ENCODE measurements around the gene DUSP9.

Gene DUSP9

DNA sequence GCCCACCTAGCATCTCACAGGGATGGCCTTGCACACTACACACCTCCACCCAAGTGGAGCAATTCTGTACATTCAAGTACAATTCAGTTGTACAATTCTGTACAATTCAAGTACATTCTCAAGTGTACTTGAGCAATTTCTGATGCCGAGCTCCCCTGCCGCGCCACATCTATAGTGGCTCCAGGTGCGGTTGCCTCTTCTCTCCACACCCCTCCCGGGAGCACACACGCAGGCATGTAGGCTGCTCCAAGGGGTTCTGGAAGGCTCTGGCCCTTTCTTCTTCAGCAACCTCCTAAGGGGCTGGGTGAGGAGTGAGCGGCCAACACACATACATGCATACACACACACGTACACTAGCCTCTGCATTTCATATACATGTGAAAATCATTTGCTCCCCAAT, 18.9 kb upstream of the DUSP9 start:
- Mint-ChIP-seq H3K27ac (no peak overlapping the region), H3K27me3 (no peaks in the 10 kb centered on the region), H3K36me3 (no peaks in the 10 kb centered on the region), H3K9me3 (no peaks in the 10 kb centered on the region), H3K4me1 (no peaks in the 10 kb centered on the region), H3K4me3 (no peak overlapping the region)

DNA sequence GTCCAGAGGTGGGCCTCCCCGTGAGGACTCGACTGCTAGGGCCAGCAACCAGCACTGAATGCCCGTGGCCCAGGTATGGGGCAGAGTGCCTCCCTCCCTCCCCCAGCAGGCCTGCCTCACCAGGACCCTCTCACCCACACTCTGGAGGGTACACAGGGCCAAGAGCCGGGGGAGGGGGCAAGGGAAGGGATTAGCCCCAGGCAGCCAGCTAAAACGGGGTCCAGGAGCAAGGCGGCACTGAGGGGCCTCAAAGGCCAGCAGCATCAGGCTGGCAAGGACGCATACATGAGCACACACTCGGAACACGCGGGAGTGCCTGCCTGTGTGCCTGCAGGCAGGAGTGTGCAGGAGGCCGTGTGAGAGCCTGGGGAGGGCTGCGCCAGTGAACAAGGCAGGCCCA, 18.3 kb upstream of the DUSP9 start:
- H3K27ac Mint-ChIP-seq = no peak overlapping the region
- no peaks in the 10 kb centered on the region for H3K27me3 Mint-ChIP-seq
- H3K9me3 Mint-ChIP-seq = no peaks in the 10 kb centered on the region
- H3K4me3 Mint-ChIP-seq = no peak overlapping the region
- no peaks in the 10 kb centered on the region for H3K4me1 Mint-ChIP-seq
- H3K36me3 Mint-ChIP-seq = no peaks in the 10 kb centered on the region

- H3K27ac Mint-ChIP-seq = no peak overlapping the region
- H3K4me3 Mint-ChIP-seq = no peak overlapping the region
- H3K4me1 Mint-ChIP-seq = no peaks in the 10 kb centered on the region
- no peaks in the 10 kb centered on the region for H3K36me3 Mint-ChIP-seq
- H3K27me3 Mint-ChIP-seq = no peaks in the 10 kb centered on the region
- H3K9me3 Mint-ChIP-seq = no peaks in the 10 kb centered on the region
Measured at GRCh38 chrX:153631346-153631745, 15.7 kb upstream of the DUSP9 start.

DNA sequence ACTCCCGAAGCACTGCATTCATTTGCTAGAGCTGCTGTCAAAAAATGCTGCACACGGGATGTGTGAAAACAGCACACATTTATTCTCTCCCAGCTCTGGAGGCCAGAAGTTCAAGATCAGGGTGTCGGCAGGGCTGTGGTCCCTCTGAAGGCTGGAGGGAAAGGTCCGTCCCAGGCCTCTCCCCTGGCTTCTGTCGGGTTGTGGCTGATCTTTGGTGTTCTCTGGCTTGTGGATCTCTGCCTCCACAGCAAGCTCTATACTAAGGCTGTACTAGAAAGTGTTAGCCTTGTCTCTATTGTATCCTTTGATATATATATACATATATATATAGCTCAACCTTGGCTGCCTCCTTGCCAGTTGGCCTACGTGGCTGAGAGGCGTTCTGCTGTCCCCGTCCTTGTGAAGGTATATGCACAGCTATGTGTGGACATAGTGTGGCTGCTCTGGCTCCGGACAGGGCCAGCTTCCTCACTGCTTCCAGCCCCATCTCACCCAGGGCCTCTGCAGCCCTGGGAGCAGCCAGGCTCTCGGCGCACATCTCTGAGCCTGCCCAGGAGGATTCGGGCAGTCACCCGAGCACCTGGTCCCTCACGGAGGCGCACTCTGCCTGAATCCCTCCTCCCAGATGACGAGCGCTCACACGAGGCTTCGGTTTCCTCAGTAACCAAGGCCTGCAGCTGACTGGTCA, 15.0 kb upstream of the DUSP9 start:
- Mint-ChIP-seq H3K4me3 (no peak overlapping the region), H3K9me3 (no peaks in the 10 kb centered on the region)

DNA sequence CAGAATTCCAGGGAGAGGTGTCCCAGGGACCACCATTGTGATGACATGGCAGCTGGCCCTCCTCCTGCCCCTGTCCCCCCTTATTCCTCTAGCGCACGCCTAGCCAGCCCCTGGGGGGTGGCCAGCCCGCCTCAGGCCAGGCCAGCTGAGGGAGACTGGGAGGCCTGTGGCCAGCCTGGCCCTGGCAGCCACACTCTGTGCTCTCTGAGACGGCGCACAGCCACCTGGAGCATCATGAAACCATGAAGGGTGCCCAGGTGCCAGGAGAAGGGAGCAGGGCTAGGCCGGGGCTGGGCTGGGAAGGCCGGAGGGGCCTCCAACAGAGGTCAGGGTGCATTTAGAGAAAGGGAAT, 14.4 kb upstream of the DUSP9 start:
- Mint-ChIP-seq H3K27me3 (no peaks in the 10 kb centered on the region), H3K36me3 (no peaks in the 10 kb centered on the region), H3K4me3 (no peak overlapping the region), H3K9me3 (no peaks in the 10 kb centered on the region), H3K27ac (no peak overlapping the region), H3K4me1 (no peaks in the 10 kb centered on the region)

More for the DNA sequence above, 15.0 kb upstream of the DUSP9 start:
- H3K27me3 Mint-ChIP-seq = no peaks in the 10 kb centered on the region
- H3K36me3 Mint-ChIP-seq = no peaks in the 10 kb centered on the region
- no peaks in the 10 kb centered on the region for H3K4me1 Mint-ChIP-seq
- no peak overlapping the region for H3K27ac Mint-ChIP-seq

DNA sequence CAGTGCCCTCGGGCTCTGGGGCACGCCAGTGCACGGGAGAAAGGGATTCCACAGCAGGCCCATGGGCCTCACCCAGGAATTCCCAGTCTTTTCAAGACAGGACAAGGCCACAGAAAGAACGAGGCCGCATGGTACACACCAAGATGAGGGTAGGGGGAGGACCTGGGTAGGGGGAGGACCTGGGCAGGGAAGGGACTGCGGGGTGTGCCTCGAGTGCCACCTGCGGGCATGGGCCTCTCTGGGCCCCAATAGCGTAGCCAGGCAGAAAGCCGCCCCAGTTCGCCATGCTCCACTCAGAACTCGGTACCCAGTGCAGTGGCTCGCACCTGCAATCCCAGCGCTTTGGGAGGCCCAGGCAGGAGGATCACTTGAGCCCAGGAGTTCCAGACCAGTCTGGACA, 14.0 kb upstream of the DUSP9 start:
- Mint-ChIP-seq H3K27ac (no peak overlapping the region), H3K9me3 (no peaks in the 10 kb centered on the region), H3K36me3 (no peaks in the 10 kb centered on the region), H3K27me3 (no peaks in the 10 kb centered on the region), H3K4me1 (no peaks in the 10 kb centered on the region), H3K4me3 (no peak overlapping the region)

DNA sequence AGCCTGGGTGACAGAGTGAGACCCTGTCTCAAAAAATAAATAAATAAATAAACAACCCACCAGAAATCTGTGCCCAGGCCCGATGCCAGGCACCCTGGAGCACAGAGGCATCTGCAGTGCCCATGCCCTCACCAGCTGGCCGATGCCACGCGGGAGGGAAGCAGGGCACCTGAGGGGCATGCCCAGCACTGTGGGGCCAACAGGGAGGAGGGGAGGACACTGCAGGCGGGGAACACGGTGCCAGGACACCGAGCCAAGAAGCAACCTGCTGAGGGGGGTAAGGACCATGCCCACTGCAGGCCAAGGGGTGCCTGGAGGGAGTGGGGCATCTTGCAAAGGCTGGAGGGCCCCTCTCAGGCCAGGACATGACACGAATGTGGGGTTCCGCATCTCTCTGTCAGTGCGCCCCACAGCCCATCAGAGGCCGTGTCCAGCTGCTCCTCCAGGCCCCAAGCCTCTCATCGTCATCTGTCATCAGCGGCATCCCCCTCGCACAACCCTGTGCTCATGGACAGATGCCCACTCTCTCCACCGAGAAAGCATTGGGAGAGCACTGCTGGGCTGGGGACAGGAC, 13.3 kb upstream of the DUSP9 start:
- no peaks in the 10 kb centered on the region for H3K27me3 Mint-ChIP-seq
- H3K4me3 Mint-ChIP-seq = no peak overlapping the region
- no peaks in the 10 kb centered on the region for H3K4me1 Mint-ChIP-seq
- H3K27ac Mint-ChIP-seq = no peak overlapping the region
- no peaks in the 10 kb centered on the region for H3K36me3 Mint-ChIP-seq
- no peaks in the 10 kb centered on the region for H3K9me3 Mint-ChIP-seq

DNA sequence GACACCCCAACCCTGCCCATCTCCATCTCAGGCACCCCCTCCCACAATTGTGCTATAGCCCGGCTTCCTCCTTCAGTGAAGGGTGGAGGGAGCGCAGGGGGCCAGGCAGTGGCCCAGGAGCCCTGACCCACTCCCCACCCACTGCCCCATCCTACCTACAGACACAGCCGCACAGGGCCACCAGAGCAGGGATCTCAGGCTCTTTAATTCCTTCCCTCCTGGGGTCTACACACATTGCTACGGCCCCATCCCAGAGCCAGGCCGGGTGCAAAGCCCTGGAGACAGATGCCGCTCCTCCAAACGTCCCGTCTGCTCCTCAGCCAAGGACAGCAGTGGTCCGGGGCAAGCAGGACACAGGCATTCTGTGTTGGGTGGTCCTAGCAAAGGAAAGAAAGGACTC, 12.8 kb upstream of the DUSP9 start:
- no peak overlapping the region for H3K27ac Mint-ChIP-seq
- no peaks in the 10 kb centered on the region for H3K4me1 Mint-ChIP-seq
- no peaks in the 10 kb centered on the region for H3K36me3 Mint-ChIP-seq
- H3K4me3 Mint-ChIP-seq = no peak overlapping the region
- peaks cover 1% of the 10 kb centered on the region for H3K27me3 Mint-ChIP-seq
- H3K9me3 Mint-ChIP-seq = no peaks in the 10 kb centered on the region

GRCh38 chrX:153634832-153635231, 12.2 kb upstream of the DUSP9 start:
- no peaks in the 10 kb centered on the region for H3K9me3 Mint-ChIP-seq
- H3K27ac Mint-ChIP-seq = no peak overlapping the region
- H3K4me3 Mint-ChIP-seq = no peak overlapping the region

GRCh38 chrX:153635388-153635787, 11.6 kb upstream of the DUSP9 start:
- Mint-ChIP-seq H3K4me1 (no peaks in the 10 kb centered on the region), H3K27me3 (peaks cover 1% of the 10 kb centered on the region), H3K9me3 (no peaks in the 10 kb centered on the region), H3K36me3 (no peaks in the 10 kb centered on the region), H3K27ac (no peak overlapping the region), H3K4me3 (no peak overlapping the region)

More at GRCh38 chrX:153634832-153635231, 12.2 kb upstream of the DUSP9 start:
- no peaks in the 10 kb centered on the region for H3K4me1 Mint-ChIP-seq
- H3K36me3 Mint-ChIP-seq = no peaks in the 10 kb centered on the region
- peaks cover 1% of the 10 kb centered on the region for H3K27me3 Mint-ChIP-seq

- H3K4me3 Mint-ChIP-seq = no peak overlapping the region
- H3K9me3 Mint-ChIP-seq = no peaks in the 10 kb centered on the region
- no peaks in the 10 kb centered on the region for H3K4me1 Mint-ChIP-seq
- no peak overlapping the region for H3K27ac Mint-ChIP-seq
- H3K36me3 Mint-ChIP-seq = no peaks in the 10 kb centered on the region
- peaks cover 3% of the 10 kb centered on the region for H3K27me3 Mint-ChIP-seq
Measured at GRCh38 chrX:153635788-153636668, 11.0 kb upstream of the DUSP9 start.

GRCh38 chrX:153636716-153637115, 10.3 kb upstream of the DUSP9 start:
- peaks cover 6% of the 10 kb centered on the region for H3K27me3 Mint-ChIP-seq
- H3K36me3 Mint-ChIP-seq = no peaks in the 10 kb centered on the region
- no peaks in the 10 kb centered on the region for H3K9me3 Mint-ChIP-seq
- no peak overlapping the region for H3K27ac Mint-ChIP-seq
- H3K4me1 Mint-ChIP-seq = peaks cover 3% of the 10 kb centered on the region
- H3K4me3 Mint-ChIP-seq = no peak overlapping the region

DNA sequence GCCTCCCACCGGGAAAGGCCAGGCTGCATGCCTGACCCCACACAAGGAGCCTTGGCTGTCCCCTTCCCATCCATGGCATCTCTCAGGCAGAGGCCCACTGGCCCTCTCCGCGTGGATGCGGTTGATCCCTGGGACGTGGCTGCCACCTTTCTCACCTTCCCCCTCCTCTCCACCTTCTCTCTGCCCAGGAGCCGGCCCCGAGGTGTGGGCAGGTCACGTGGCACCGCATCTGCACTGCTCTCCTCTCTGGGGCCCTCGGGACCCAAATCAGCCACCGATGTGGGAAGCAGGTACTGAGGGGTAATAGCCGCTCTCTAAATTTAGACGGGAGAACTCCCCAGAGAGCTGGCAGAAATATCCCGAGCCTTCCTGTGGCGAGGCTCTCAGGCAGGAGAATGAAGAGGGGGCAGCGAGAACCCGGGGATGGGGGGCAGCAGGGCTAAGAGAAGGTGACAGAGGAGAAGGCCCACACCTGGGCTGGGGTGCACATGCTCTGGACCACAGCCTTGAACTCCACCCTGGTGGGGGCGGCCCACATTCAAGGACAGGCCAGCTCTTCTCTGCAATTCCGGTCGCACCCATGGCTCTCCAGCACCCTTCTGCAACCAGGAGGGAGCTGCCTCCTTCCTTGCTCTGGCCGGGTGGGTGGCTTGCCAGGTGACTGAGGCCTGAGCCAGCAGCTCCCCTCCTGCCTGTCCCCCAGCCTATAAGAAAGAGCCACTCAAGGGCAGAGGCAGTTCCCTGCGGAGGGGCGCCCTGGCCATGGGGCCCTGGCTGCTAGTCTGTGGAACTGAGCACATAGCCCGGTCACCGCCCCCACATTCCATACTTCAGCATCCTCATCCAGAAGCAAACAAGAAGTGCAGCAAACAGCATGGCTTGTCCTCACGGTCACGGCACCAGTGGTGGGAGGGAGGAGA, 9.6 kb upstream of the DUSP9 start:
- no peaks in the 10 kb centered on the region for H3K9me3 Mint-ChIP-seq
- peaks cover 3% of the 10 kb centered on the region for H3K4me1 Mint-ChIP-seq
- peaks cover 6% of the 10 kb centered on the region for H3K27me3 Mint-ChIP-seq
- no peaks in the 10 kb centered on the region for H3K36me3 Mint-ChIP-seq
- no peak overlapping the region for H3K4me3 Mint-ChIP-seq
- H3K27ac Mint-ChIP-seq = no peak overlapping the region

DNA sequence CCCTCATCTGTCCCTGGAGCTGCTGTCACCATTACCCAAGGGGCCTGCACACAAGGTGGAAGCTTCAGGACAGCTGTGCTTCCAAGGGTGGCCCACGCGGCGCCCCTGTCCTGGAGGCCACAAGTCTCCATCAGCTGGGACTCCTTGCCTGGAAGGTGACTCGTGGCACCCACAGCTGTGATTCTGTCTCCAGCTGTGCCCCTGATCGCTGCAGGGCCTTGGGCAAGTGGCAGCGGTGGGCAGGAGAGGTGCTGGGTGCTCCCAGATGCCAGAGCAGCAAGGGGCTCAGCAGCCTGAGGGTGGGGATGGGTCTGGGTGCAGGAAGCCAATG, 9.0 kb upstream of the DUSP9 start:
- no peak overlapping the region for H3K27ac Mint-ChIP-seq
- no peak overlapping the region for H3K4me3 Mint-ChIP-seq
- H3K4me1 Mint-ChIP-seq = peaks cover 7% of the 10 kb centered on the region
- H3K9me3 Mint-ChIP-seq = no peaks in the 10 kb centered on the region
- H3K36me3 Mint-ChIP-seq = no peaks in the 10 kb centered on the region
- H3K27me3 Mint-ChIP-seq = peaks cover 9% of the 10 kb centered on the region

- H3K4me3 Mint-ChIP-seq = no peak overlapping the region
- H3K9me3 Mint-ChIP-seq = no peaks in the 10 kb centered on the region
- H3K27ac Mint-ChIP-seq = no peak overlapping the region
- peaks cover 7% of the 10 kb centered on the region for H3K4me1 Mint-ChIP-seq
- H3K27me3 Mint-ChIP-seq = peaks cover 10% of the 10 kb centered on the region
- H3K36me3 Mint-ChIP-seq = no peaks in the 10 kb centered on the region
Measured at GRCh38 chrX:153638436-153639176, 8.4 kb upstream of the DUSP9 start.
